Measurements from ENCODE around the gene SEPTIN5.
"Not testable (repeated sequence)": the region's sequence is repeated elsewhere in the genome, so short reads cannot be mapped to it uniquely, and the experiment has no call there.

Gene SEPTIN5

DNA sequence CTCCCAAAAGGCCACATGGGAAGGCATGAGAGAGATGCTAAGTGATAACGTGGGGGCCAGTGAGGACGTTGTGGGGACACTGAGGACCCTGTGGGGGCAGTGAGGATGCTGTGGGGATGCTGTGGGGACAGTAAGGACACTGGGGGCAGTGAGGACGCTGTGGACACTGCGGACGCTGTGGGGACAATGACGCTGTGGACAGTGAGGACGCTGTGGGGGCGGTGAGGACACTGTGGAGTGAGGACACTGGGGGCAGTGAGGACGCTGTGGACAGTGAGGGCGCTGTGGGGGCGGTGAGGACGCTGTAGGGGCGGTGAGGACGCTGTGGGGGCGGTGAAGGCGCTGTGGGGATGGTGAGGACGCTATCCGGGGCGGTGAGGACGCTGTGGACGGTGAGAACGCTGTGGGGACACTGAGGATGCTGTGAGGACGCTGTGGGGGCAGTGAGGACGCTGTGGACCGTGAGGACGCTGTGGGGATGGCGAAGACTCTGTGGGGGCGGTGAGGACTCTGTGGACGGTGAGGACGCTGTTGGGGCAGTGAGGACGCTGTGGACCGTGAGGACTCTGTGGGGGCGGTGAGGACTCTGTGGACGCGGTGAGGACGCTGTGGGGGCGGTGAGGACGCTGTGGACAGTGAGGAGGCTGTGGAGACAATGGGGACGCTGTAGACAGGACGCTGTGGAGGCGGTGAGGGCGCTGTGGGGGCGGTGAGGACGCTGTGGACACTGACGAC lies 10.8 kb downstream of the SEPTIN5 start:
- Histone ChIP-seq H3F3A (ENCODE audit: low read depth) (no peaks in the 10 kb centered on the region), H3K4me1 (ENCODE audit: insufficient read depth, low read length, poor library complexity, severe bottlenecking) (no peaks in the 10 kb centered on the region), H3K4me3 (ENCODE audit: low read length, poor library complexity, severe bottlenecking) (no peak overlapping the region), H3K79me2 (ENCODE audit: insufficient read depth, low read length) (no peaks in the 10 kb centered on the region), H4K20me1 (ENCODE audit: insufficient read depth, low read length, poor library complexity, severe bottlenecking) (no peaks in the 10 kb centered on the region), H3K36me3 (ENCODE audit: insufficient read depth, low read length) (no peaks in the 10 kb centered on the region), H3K4me2 (ENCODE audit: low read depth, low read length, poor library complexity, severe bottlenecking) (no peak overlapping the region), H3K9ac (ENCODE audit: low read depth, low read length, poor library complexity, severe bottlenecking) (no peak overlapping the region), H3K9me3 (ENCODE audit: insufficient read depth, low read depth, low read length) (no peaks in the 10 kb centered on the region), H3K9me2 (replicated peaks; ENCODE audit: low read depth, low read length) (no peaks in the 10 kb centered on the region), H3K27me3 (ENCODE audit: insufficient read depth, low read length, poor library complexity, severe bottlenecking) (no peaks in the 10 kb centered on the region), H2AFZ (ENCODE audit: low read length) (no peak overlapping the region)
- TF ChIP-seq, protein P1, sequence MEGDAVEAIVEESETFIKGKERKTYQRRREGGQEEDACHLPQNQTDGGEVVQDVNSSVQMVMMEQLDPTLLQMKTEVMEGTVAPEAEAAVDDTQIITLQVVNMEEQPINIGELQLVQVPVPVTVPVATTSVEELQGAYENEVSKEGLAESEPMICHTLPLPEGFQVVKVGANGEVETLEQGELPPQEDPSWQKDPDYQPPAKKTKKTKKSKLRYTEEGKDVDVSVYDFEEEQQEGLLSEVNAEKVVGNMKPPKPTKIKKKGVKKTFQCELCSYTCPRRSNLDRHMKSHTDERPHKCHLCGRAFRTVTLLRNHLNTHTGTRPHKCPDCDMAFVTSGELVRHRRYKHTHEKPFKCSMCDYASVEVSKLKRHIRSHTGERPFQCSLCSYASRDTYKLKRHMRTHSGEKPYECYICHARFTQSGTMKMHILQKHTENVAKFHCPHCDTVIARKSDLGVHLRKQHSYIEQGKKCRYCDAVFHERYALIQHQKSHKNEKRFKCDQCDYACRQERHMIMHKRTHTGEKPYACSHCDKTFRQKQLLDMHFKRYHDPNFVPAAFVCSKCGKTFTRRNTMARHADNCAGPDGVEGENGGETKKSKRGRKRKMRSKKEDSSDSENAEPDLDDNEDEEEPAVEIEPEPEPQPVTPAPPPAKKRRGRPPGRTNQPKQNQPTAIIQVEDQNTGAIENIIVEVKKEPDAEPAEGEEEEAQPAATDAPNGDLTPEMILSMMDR (conservative IDR thresholded peaks at IDR 0.05; ENCODE audit: low read length) = no peak
- TF ChIP-seq EZH2phosphoT487 (IDR thresholded peaks at IDR 0.05; ENCODE audit: borderline replicate concordance) = no peak

DNA sequence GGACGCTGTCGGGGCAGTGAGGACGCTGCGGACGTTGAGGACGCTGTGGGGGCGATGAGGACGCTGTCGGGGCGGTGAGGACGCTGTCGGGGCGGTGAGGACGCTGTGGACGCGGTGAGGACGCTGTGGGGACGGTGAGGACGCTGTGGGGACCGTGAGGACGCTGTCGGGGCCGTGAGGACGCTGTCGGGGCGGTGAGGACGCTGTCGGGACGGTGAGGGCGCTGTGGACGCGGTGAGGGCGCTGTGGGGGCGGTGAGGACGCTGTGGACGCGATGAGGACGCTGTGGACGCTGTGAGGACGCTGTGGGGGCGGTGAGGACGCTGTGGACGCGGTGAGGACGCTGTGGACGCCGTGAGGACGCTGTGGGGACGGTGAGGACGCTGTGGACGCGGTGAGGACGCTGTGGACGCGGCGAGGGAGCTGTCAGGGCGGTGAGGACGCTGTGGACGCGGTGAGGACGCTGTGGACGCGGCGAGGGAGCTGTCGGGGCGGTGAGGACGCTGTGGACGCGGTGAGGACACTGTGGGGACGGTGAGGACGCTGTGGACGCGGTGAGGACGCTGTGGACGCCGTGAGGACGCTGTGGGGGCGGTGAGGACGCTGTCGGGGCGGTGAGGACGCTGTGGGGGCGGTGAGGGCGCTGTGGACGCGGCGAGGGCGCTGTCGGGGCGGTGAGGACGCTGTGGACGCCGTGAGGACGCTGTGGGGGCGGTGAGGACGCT lies 11.9 kb downstream of the SEPTIN5 start:
- H3K9ac ChIP-seq (ENCODE audit: low read depth, low read length, poor library complexity, severe bottlenecking); H3F3A ChIP-seq (ENCODE audit: low read depth); H3K4me2 ChIP-seq (ENCODE audit: low read depth, low read length, poor library complexity, severe bottlenecking); H3K4me1 ChIP-seq (ENCODE audit: insufficient read depth, low read length, poor library complexity, severe bottlenecking); H3K27me3 ChIP-seq (ENCODE audit: insufficient read depth, low read length, poor library complexity, severe bottlenecking); H3K9me3 ChIP-seq (ENCODE audit: insufficient read depth, low read depth, low read length); H3K36me3 ChIP-seq (ENCODE audit: insufficient read depth, low read length); H3K79me2 ChIP-seq (ENCODE audit: insufficient read depth, low read length); H4K20me1 ChIP-seq (ENCODE audit: insufficient read depth, low read length, poor library complexity, severe bottlenecking); H2AFZ ChIP-seq (ENCODE audit: low read length); H3K9me2 ChIP-seq (replicated peaks; ENCODE audit: low read depth, low read length); H3K4me3 ChIP-seq (ENCODE audit: low read length, poor library complexity, severe bottlenecking): not testable (repeated sequence)

DNA sequence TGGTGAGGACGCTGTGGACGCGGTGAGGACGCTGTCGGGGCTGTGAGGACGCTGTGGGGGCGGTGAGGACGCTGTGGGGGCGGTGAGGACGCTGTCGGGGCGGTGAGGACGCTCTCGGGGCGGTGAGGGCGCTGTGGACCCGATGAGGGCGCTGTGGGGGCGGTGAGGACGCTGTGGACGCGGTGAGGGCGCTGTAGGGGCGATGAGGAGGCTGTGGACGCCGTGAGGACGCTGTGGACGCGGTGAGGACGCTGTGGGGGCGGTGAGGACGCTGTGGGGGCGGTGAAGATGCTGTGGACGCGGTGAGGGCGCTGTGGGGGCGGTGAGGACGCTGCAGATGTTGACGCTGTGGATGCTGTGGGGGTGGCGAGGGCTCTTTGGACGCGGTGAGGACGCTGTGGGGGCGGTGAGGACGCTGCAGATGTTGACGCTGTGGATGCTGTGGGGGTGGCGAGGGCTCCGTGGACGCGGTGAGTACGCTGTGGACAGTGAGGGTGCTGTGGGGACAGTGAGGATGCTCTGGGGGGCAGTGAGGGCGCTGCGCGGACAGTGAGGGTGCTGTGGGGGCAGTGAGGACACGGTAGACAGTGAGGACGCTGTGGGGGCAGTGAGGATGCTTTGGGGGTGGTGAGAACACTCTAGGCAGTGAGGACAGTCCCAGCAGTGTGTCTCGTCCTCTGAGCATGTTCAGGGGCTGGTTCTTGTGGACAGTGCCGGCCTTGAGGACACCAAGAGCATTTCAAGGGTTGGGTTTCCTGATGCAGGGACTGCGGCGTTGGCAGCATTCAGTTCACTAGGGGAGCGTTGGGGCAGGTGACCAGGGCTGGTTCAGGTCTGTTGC lies 13.2 kb downstream of the SEPTIN5 start:
- TF ChIP-seq, protein P1 (conservative IDR thresholded peaks at IDR 0.05; ENCODE audit: low read length) = no peak
- TF ChIP-seq EZH2phosphoT487 (IDR thresholded peaks at IDR 0.05; ENCODE audit: borderline replicate concordance) = no peak
- H3K4me2 ChIP-seq (ENCODE audit: low read depth, low read length, poor library complexity, severe bottlenecking) = no peak overlapping the region
- H2AFZ ChIP-seq (ENCODE audit: low read length) = no peak overlapping the region

More for the DNA sequence above, 13.2 kb downstream of the SEPTIN5 start:
- no peaks in the 10 kb centered on the region for H3K9me2 ChIP-seq (replicated peaks; ENCODE audit: low read depth, low read length)
- H3K9me3 ChIP-seq (ENCODE audit: insufficient read depth, low read depth, low read length) = no peaks in the 10 kb centered on the region
- no peaks in the 10 kb centered on the region for H3K36me3 ChIP-seq (ENCODE audit: insufficient read depth, low read length)
- H3K4me1 ChIP-seq (ENCODE audit: insufficient read depth, low read length, poor library complexity, severe bottlenecking) = no peaks in the 10 kb centered on the region
- no peak overlapping the region for H3K9ac ChIP-seq (ENCODE audit: low read depth, low read length, poor library complexity, severe bottlenecking)
- no peaks in the 10 kb centered on the region for H3F3A ChIP-seq (ENCODE audit: low read depth)
- no peaks in the 10 kb centered on the region for H3K27me3 ChIP-seq (ENCODE audit: insufficient read depth, low read length, poor library complexity, severe bottlenecking)
- H3K79me2 ChIP-seq (ENCODE audit: insufficient read depth, low read length) = no peaks in the 10 kb centered on the region
- no peak overlapping the region for H3K4me3 ChIP-seq (ENCODE audit: low read length, poor library complexity, severe bottlenecking)
- H4K20me1 ChIP-seq (ENCODE audit: insufficient read depth, low read length, poor library complexity, severe bottlenecking) = no peaks in the 10 kb centered on the region
